GM23338 (cell line): ENCODE data around the gene MRPL57. TPM values are rescaled to one million over a fixed set of nuclear protein-coding genes. Genes with fewer than 3 reads are reported as not detected.
"Not testable (repeated sequence)": the region's sequence is repeated elsewhere in the genome, so short reads cannot be mapped to it uniquely, and the experiment has no call there.

Experiments used
- ATAC-seq: fragments of 200-7000 bp; cut with Tn5 transposase; 3 replicates; pipeline ENCODE4 v1.9.1; 2020
- DNase-seq: peaks from one replicate; pipeline ENCODE4 v3.0.0-alpha.2; 2015; ENCODE audit warnings: low spot score
- H2AFZ ChIP-seq: fragments of 200-600 bp; sonication (generic); 2 replicates; pipeline ENCODE4 v1.8.0; 2016; ENCODE audit warnings: antibody characterized with exemption, mild to moderate bottlenecking, moderate library complexity
- H3F3A ChIP-seq: fragments of 200-600 bp; sonication (generic); replicated peaks from 2 replicates; pipeline ENCODE4 v1.8.0; 2017; ENCODE audit warnings: antibody characterized with exemption, mixed run types, low read depth
- H3K27ac ChIP-seq: fragments of 200-600 bp; sonication (generic); 2 replicates; pipeline ENCODE4 v1.6.1; 2016; ENCODE audit warnings: low read depth
- H3K27me3 ChIP-seq: fragments of 200-600 bp; sonication (generic); 2 replicates; pipeline ENCODE4 v1.8.0; 2016; ENCODE audit warnings: mild to moderate bottlenecking, mixed run types, moderate library complexity; ENCODE audit not compliant: insufficient read depth
- H3K36me3 ChIP-seq: fragments of 200-600 bp; sonication (generic); 2 replicates; pipeline ENCODE4 v1.8.0; 2016; ENCODE audit warnings: mild to moderate bottlenecking; ENCODE audit not compliant: insufficient read depth
- H3K4me1 ChIP-seq: fragments of 200-600 bp; sonication (generic); 2 replicates; pipeline ENCODE4 v1.8.0; 2016; ENCODE audit warnings: mild to moderate bottlenecking, moderate library complexity; ENCODE audit not compliant: insufficient read depth
- H3K4me2 ChIP-seq: fragments of 200-600 bp; sonication (generic); 2 replicates; pipeline ENCODE4 v1.7.1; 2017; ENCODE audit warnings: mixed run types
- H3K4me3 ChIP-seq: fragments of 200-600 bp; sonication (generic); 2 replicates; pipeline ENCODE4 v1.6.1; 2016; ENCODE audit warnings: mixed run types
- H3K79me2 ChIP-seq: fragments of 200-600 bp; sonication (generic); replicated peaks from 2 replicates; pipeline ENCODE4 v1.8.0; 2017; ENCODE audit warnings: mild to moderate bottlenecking; ENCODE audit not compliant: insufficient read depth
- H3K9me2 ChIP-seq: fragments of 200-600 bp; sonication (generic); 2 replicates; pipeline ENCODE4 v1.8.0; 2017; ENCODE audit not compliant: insufficient read depth
- H4K20me1 ChIP-seq: fragments of 200-600 bp; sonication (generic); replicated peaks from 2 replicates; pipeline ENCODE4 v1.8.0; 2017; ENCODE audit warnings: mild to moderate bottlenecking; ENCODE audit not compliant: insufficient read depth
- H3K27ac Mint-ChIP-seq: 2 replicates; pipeline ENCODE4 v1.8.0; 2020; ENCODE audit warnings: inconsistent platforms, mild to moderate bottlenecking, moderate library complexity, mixed read lengths
- H3K27me3 Mint-ChIP-seq: 3 replicates; pipeline ENCODE4 v1.8.0; 2022; ENCODE audit warnings: low read depth, mild to moderate bottlenecking, moderate library complexity, mixed read lengths, inconsistent platforms; ENCODE audit not compliant: insufficient read depth, poor library complexity
- H3K36me3 Mint-ChIP-seq: 3 replicates; pipeline ENCODE4 v1.8.0; 2021; ENCODE audit warnings: low read depth, mild to moderate bottlenecking, inconsistent platforms, moderate library complexity, mixed read lengths
- H3K4me1 Mint-ChIP-seq: 3 replicates; pipeline ENCODE4 v1.8.0; 2020; ENCODE audit warnings: mild to moderate bottlenecking, inconsistent platforms, mixed read lengths
- H3K4me3 Mint-ChIP-seq: 3 replicates; pipeline ENCODE4 v1.8.0; 2021; ENCODE audit warnings: moderate library complexity, mild to moderate bottlenecking, inconsistent platforms, mixed read lengths
- H3K9me3 Mint-ChIP-seq: 3 replicates; pipeline ENCODE4 v1.8.0; 2020; ENCODE audit warnings: moderate library complexity, mild to moderate bottlenecking, inconsistent platforms, mixed read lengths
- CREB1 ChIP-seq: fragments of 250-450 bp; sonication (Bioruptor Pico); IDR thresholded peaks from 2 replicates; pipeline ENCODE4 v1.5.0; 2020; ENCODE audit warnings: low read depth, mild to moderate bottlenecking, moderate library complexity
- NANOG ChIP-seq: IDR thresholded peaks from 2 replicates; pipeline ENCODE4 v1.6.1; 2016; ENCODE audit warnings: antibody characterized with exemption, borderline replicate concordance
- polyA plus RNA-seq: library from polyadenylated mRNA; unstranded; fragments of >200 nt; fragmentation: Nextera tagmentation; extraction: Ambion mirVana; gene quantifications from 2 replicates; pipeline ENCODE4 v1.2.1, GENCODE V29; 2016
- total RNA-seq: library from RNA; depleted of rRNA; stranded (reverse); fragments of >200 nt; shearing (Covaris generic); gene quantifications from 2 replicates; pipeline ENCODE4 v1.2.3, GENCODE V29; 2014
- TF ChIP-seq, protein P1 (sequence below): IDR thresholded peaks from one replicate; pipeline ENCODE4 v1.6.1; 2018; ENCODE audit warnings: antibody characterized with exemption; ENCODE audit not compliant: unreplicated experiment
- TF ChIP-seq, protein P2 (sequence below), 2 experiments: fragments of 200-600 bp in 1 of 2; sonication (generic) in 1 of 2; conservative IDR thresholded peaks; 2 replicates each; pipeline versions ENCODE4 v1.5.1 to v1.6.1; 2016 to 2017; ENCODE audit warnings: antibody characterized with exemption in 2 of 2, low read depth in 2 of 2, mild to moderate bottlenecking in 2 of 2, moderate library complexity in 1 of 2
- TF ChIP-seq, protein P3 (sequence below): IDR thresholded peaks from 2 replicates; pipeline ENCODE4 v1.6.1; 2016; ENCODE audit warnings: antibody characterized with exemption

MRPL57 gene
- total and polyA plus RNA-seq, 2 experiments from 2014 or later, result 41.6 to 110 TPM

DNA sequence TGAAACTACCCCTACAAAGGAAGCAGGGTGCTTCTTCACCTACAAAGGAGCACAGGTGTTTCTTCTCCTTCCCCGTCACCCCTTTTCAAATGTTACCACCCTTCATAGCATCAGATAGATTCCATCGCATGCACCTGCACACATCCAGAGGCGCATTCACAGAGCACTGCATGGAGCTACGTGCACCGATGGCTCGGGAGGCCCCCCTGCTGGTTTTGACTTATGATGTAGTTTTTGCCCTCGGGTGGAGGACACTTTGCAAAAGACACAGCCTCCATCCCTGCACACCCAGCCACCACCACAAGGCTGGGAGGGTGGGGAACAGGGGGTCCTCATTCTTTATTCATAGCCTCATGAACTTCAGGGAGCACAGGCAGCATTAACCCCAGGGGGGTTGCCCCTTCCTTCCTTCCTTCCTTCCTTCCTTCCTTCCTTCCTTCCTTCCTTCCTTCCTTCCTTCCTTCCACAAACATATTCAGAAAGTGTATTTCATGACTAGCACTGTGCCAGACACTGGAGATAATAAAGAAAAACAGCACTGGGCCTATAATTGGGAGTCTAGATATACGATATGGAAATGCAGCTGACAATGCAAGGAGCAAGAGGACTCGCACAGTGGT, 21.3 kb downstream of the MRPL57 start:
- not testable (repeated sequence) for H3F3A ChIP-seq, H3K36me3 ChIP-seq, H3K27ac ChIP-seq

DNA sequence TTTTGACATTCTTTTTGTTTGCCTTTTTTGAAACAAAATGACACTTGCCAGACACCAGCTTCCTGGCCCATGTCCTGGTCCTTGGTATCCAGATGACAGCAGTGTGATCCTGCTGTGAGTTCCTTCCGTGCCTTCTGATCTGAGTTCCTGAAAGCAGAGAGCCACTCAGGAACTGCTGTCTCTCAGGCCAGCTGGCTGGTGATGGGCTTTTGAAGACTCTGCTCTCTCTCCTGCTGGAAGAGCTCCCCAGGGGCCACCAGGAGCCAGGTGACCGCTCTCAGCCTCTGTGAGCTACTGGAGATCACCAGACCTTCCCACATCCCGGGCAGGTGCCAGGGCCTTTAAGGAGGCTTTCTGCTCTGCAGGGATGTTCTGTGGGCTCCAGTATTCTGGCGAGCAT, 21.9 kb downstream of the MRPL57 start:
- H3K4me3 ChIP-seq, ATAC-seq, H3K4me3 Mint-ChIP-seq, H3K4me2 ChIP-seq, H2AFZ ChIP-seq, DNase-seq, H3K27ac Mint-ChIP-seq, H3K9me2 ChIP-seq, H4K20me1 ChIP-seq, H3K27ac ChIP-seq, H3K79me2 ChIP-seq, H3K27me3 Mint-ChIP-seq, H3K27me3 ChIP-seq, H3K4me1 ChIP-seq, H3F3A ChIP-seq, H3K36me3 ChIP-seq, H3K4me1 Mint-ChIP-seq: not testable (repeated sequence)
- Mint-ChIP-seq H3K36me3 (peaks cover 35% of the 10 kb centered on the region), H3K9me3 (peaks cover 54% of the 10 kb centered on the region)

More for the DNA sequence above, 21.3 kb downstream of the MRPL57 start:
- H3K36me3 Mint-ChIP-seq, result peaks cover 30% of the 10 kb centered on the region
- not testable (repeated sequence) for H3K4me3 ChIP-seq, H2AFZ ChIP-seq, H3K4me3 Mint-ChIP-seq, H3K27me3 Mint-ChIP-seq, ATAC-seq, H3K27ac Mint-ChIP-seq, H4K20me1 ChIP-seq, H3K4me1 ChIP-seq, DNase-seq, H3K9me2 ChIP-seq, H3K79me2 ChIP-seq, H3K4me2 ChIP-seq, H3K27me3 ChIP-seq, H3K4me1 Mint-ChIP-seq
- peaks cover 48% of the 10 kb centered on the region for H3K9me3 Mint-ChIP-seq

DNA sequence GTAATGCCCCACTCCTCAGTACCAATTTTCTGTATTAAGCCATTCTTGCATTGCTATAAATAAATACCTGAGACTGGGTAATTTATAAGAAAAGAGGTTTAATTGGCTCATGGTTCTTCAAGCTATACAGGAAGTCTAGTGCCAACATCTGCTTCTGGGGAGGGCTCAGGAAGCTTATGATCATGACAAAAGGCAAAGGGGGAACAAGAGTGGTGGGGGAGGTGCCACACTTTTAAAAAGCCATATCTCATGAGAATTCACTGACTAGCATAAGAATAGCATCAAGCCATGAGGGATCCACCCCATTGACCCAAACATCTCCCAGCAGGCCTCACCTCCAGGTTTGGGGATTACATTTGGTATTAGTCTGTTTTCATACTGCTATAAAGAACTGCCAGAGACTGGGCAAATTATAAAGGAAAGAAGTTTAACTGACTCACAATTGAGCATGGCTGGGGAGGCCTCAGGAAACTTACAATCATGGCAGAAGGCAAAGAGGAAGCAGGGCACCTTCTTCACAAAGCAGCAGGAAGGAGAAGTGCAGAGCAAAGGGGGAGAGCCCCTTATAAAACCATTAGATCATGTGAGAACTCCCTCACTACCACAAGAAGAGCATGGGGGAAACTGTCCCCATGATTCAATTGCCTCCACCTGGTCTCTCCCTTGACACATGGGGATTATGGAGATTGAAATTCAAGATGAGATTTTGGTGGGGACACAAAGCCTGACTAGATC, 25.2 kb downstream of the MRPL57 start:
- not testable (repeated sequence) for H3K9me2 ChIP-seq, H3K27me3 ChIP-seq, DNase-seq, H3K4me1 ChIP-seq, H4K20me1 ChIP-seq, H3K36me3 ChIP-seq, H2AFZ ChIP-seq, H3K4me3 Mint-ChIP-seq, H3K27me3 Mint-ChIP-seq, H3F3A ChIP-seq, H3K27ac Mint-ChIP-seq, H3K27ac ChIP-seq, H3K4me3 ChIP-seq, H3K79me2 ChIP-seq, H3K4me1 Mint-ChIP-seq, ATAC-seq, H3K4me2 ChIP-seq
- H3K9me3 Mint-ChIP-seq, result peaks cover 69% of the 10 kb centered on the region
- H3K36me3 Mint-ChIP-seq, result peaks cover 43% of the 10 kb centered on the region

DNA sequence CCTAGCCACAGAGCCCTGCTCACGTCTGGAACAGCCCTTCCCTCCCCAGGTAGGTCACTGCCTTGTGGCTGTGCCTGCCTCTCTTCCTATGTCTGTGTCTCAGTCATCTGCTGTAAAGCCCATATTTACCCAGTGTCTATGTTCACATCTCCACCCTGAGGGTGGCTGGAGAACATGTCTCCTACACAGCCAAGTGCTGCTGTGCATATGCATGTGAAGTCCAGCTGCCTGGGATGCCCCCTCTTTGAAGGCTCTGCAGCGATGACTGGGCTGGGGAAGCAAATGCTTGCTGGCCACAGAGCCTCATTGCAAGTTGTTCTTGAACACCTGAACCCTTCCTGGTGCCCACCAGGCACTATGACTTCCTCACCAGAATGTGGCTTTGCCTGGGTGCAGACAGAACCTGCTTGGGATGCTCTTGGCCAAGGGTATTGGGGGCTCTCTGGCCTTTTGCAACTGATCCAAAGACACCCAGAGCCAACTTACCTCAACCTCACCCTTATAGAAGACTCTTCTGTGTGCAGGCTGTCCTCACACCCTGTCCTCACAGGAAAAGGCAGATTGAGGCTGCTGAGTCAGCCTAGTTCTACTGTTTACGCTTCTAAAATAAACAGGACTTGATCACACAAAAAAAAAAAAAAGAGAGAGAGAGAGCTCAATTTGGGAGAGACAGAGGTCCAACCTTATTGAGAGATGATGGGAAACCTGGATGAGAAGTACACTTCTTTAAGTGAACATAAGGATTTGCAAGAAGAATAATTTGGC, 26.5 kb downstream of the MRPL57 start:
- Mint-ChIP-seq H3K27ac (no peak overlapping the region), H3K4me3 (no peak overlapping the region), H3K4me1 (no peaks in the 10 kb centered on the region), H3K36me3 (peaks cover 41% of the 10 kb centered on the region), H3K9me3 (peaks cover 70% of the 10 kb centered on the region), H3K27me3 (peaks cover 8% of the 10 kb centered on the region)
- no peak overlapping the region for H3K4me3 ChIP-seq
- ATAC-seq (no peak), DNase-seq (no peak)
- no peaks in the 10 kb centered on the region for H3K4me1 ChIP-seq
- peaks cover 11% of the 10 kb centered on the region for H3F3A ChIP-seq
- H3K9me2 ChIP-seq, result no peaks in the 10 kb centered on the region
- no peaks in the 10 kb centered on the region; the same call in 1 of the 2 replicates for H3K36me3 ChIP-seq
- H3K79me2 ChIP-seq, result no peaks in the 10 kb centered on the region
- H4K20me1 ChIP-seq, result no peaks in the 10 kb centered on the region
- H2AFZ ChIP-seq, result no peak overlapping the region
- no peaks in the 10 kb centered on the region for H3K27me3 ChIP-seq
- no peak overlapping the region for H3K27ac ChIP-seq
- no peak overlapping the region for H3K4me2 ChIP-seq
- TF ChIP-seq, protein P1, sequence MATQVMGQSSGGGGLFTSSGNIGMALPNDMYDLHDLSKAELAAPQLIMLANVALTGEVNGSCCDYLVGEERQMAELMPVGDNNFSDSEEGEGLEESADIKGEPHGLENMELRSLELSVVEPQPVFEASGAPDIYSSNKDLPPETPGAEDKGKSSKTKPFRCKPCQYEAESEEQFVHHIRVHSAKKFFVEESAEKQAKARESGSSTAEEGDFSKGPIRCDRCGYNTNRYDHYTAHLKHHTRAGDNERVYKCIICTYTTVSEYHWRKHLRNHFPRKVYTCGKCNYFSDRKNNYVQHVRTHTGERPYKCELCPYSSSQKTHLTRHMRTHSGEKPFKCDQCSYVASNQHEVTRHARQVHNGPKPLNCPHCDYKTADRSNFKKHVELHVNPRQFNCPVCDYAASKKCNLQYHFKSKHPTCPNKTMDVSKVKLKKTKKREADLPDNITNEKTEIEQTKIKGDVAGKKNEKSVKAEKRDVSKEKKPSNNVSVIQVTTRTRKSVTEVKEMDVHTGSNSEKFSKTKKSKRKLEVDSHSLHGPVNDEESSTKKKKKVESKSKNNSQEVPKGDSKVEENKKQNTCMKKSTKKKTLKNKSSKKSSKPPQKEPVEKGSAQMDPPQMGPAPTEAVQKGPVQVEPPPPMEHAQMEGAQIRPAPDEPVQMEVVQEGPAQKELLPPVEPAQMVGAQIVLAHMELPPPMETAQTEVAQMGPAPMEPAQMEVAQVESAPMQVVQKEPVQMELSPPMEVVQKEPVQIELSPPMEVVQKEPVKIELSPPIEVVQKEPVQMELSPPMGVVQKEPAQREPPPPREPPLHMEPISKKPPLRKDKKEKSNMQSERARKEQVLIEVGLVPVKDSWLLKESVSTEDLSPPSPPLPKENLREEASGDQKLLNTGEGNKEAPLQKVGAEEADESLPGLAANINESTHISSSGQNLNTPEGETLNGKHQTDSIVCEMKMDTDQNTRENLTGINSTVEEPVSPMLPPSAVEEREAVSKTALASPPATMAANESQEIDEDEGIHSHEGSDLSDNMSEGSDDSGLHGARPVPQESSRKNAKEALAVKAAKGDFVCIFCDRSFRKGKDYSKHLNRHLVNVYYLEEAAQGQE, result no peak
- TF ChIP-seq NANOG (no peak), CREB1 (CRISPR knock-in tag) (no peak)
- TF ChIP-seq, protein P2, sequence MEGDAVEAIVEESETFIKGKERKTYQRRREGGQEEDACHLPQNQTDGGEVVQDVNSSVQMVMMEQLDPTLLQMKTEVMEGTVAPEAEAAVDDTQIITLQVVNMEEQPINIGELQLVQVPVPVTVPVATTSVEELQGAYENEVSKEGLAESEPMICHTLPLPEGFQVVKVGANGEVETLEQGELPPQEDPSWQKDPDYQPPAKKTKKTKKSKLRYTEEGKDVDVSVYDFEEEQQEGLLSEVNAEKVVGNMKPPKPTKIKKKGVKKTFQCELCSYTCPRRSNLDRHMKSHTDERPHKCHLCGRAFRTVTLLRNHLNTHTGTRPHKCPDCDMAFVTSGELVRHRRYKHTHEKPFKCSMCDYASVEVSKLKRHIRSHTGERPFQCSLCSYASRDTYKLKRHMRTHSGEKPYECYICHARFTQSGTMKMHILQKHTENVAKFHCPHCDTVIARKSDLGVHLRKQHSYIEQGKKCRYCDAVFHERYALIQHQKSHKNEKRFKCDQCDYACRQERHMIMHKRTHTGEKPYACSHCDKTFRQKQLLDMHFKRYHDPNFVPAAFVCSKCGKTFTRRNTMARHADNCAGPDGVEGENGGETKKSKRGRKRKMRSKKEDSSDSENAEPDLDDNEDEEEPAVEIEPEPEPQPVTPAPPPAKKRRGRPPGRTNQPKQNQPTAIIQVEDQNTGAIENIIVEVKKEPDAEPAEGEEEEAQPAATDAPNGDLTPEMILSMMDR (conservative IDR thresholded peaks at IDR 0.05; ENCODE audit: low read depth in 2 of 2), result no peak
- TF ChIP-seq, protein P3, sequence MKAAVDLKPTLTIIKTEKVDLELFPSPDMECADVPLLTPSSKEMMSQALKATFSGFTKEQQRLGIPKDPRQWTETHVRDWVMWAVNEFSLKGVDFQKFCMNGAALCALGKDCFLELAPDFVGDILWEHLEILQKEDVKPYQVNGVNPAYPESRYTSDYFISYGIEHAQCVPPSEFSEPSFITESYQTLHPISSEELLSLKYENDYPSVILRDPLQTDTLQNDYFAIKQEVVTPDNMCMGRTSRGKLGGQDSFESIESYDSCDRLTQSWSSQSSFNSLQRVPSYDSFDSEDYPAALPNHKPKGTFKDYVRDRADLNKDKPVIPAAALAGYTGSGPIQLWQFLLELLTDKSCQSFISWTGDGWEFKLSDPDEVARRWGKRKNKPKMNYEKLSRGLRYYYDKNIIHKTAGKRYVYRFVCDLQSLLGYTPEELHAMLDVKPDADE, result no peak
